GM21390 (cell line): ENCODE measurements around the gene UMAD1.

Source experiments
- ATAC-seq: cut with Tn5 transposase; IDR thresholded peaks from one replicate; pipeline ENCODE4 v1.9.1; 2021; ENCODE audit not compliant: unreplicated experiment

The UMAD1 gene

GRCh38 chr7:7918736-7919448, 278.3 kb downstream of the UMAD1 start:
- ATAC-seq, result no peak

GRCh38 chr7:7919449-7919945, 278.9 kb downstream of the UMAD1 start:
- ATAC-seq, result no peak

DNA sequence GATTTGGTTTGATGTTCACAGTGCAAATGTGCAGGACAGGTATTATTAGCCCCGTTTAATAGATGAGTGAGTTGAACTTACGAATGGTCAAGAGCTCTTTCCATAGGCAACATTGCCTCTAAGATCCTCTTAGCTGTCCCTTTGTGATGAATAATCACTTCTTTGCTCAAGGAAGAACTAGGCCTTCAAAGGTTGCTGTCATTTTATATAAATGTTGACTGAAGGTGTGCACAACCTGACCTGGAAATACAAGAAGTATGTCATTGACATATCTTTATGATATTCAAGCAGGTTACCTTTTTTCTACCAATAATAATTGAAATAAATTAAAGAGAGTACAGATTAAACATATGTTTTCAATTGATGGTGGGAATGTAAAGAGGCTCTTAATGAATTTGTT, 279.5 kb downstream of the UMAD1 start:
- no peak for ATAC-seq

- ATAC-seq, result peak; percentile 89
These were observed 279.9 kb downstream of the UMAD1 start for GRCh38 chr7:7920481-7920880.

- no peak for ATAC-seq
These were observed 281.3 kb downstream of the UMAD1 start for GRCh38 chr7:7921830-7922229.

DNA sequence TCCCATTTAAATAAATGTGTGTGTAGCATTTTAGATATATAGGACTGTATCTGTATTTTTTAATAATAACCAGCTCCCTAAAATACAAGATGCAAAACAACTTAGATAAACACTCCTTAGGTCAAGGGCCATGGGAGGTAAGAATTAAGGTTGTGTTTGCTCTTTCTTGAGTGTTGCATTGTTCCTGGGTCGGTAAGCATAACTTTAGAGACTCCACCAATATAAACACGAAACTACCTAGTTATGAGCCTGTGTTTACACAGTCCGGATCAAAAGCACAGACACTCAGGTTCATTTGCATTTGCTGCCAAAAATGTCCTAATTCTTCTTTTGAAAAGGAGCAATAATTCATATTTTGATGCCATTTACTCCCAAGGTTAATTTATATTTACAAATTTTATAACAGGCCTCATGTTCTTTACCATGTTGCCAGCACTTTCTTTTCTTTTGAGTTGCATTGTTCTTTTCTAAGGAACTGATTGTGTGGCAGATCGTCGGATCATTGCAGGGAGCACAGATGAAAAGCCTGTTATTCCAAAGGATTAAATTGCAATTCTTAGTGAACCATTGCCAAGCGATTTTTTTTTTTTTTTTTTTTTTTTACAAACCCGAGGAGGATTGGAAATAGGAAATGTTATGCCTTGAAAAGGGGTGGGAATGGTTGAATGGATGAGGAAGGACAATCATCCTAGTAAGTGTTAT, 282.3 kb downstream of the UMAD1 start:
- no peak for ATAC-seq

DNA sequence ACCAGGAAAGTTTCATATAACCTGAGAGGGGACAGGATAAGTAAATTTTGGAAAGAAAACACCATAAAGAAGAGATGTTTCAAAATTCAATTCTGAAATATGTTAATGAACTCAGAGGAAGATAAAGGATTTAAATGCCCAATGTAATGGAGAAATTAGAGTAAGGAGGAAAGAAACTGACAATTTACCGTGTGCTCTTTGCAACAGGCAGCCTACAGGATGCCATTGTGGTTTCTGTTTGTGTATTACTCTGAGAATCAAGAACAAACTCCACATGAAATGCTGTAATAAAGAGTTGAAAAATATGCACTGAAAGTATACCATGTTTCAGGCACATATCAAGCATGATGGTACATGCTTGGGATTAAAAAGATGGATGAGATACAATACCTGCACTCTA, 283.3 kb downstream of the UMAD1 start:
- ATAC-seq, result no peak

DNA sequence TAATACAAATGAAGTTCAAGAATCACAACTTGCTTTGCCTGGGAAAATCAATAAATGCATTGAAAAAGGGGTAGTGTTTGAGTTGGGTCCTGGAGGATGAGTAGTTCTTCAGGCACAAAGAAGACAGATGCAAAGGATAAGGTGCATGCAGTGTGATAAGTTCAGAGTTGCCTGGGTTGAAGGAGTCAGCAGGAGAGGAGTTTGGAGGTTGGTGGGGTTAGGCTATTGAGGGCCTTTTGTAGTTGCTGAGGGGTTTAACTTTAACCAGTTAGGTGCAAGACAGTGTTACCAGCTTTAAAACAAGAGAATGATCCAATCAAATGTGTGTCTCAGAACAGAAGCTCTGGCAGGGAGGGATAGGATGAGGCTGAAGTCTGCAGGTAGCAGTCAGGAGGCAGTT, 283.8 kb downstream of the UMAD1 start:
- no peak for ATAC-seq
